Tibial nerve (tissue), 4 donors: Measurements from ENCODE around the gene ZCCHC14. TPM values are rescaled to one million over a fixed set of nuclear protein-coding genes. Genes with fewer than 3 reads are reported as not detected.

Source experiments
- DNase-seq, 2 donors: peaks; one replicate each; pipeline ENCODE4 v3.0.0-alpha.2; 2019; ENCODE audit warnings: low spot score in 2 of 2
- H3K27ac ChIP-seq, 4 donors: fragments of 200-600 bp; sonication (generic) in 3 of 4; one replicate each; pipeline ENCODE4 v1.5.1; 2017 to 2019; ENCODE audit warnings: mild to moderate bottlenecking in 1 of 4
- H3K27me3 ChIP-seq, 2 donors: fragments of 200-600 bp; sonication (generic) in 1 of 2; one replicate each; pipeline versions ENCODE4 v1.5.1 to v1.6.0; 2017 to 2019
- H3K36me3 ChIP-seq, 3 donors: fragments of 200-600 bp; sonication (generic); one replicate each; pipeline ENCODE4 v1.5.1; 2018 to 2019
- H3K4me1 ChIP-seq, 4 donors: fragments of 200-600 bp; sonication (generic) in 3 of 4; one replicate each; pipeline ENCODE4 v1.5.1; 2017 to 2019
- H3K4me3 ChIP-seq, 4 donors: fragments of 200-600 bp; sonication (generic) in 3 of 4; one replicate each; pipeline ENCODE4 v1.5.1; 2017 to 2019; ENCODE audit warnings: mild to moderate bottlenecking in 1 of 4, moderate library complexity in 1 of 4
- H3K9me3 ChIP-seq, 4 donors: fragments of 200-600 bp; sonication (generic) in 3 of 4; one replicate each; pipeline ENCODE4 v1.5.1; 2017 to 2019
- CTCF ChIP-seq, 5 experiments: fragments of 200-600 bp in 3 of 5; fragments of 450-650 bp in 2 of 5; sonication (generic) in 3 of 5; IDR thresholded peaks; one replicate each; pipeline ENCODE4 v1.5.1; 2016 to 2019; ENCODE audit warnings: antibody characterized with exemption in 5 of 5, mild to moderate bottlenecking in 3 of 5, moderate library complexity in 2 of 5
- EP300 ChIP-seq, 2 donors: sonication (generic); formaldehyde crosslinking; IDR thresholded peaks; one replicate each; pipeline ENCODE4 v1.6.1; 2017; ENCODE audit warnings: antibody characterized with exemption in 2 of 2, mild to moderate bottlenecking in 1 of 2
- POLR2A ChIP-seq, 2 donors: fragments of 450-650 bp; IDR thresholded peaks; one replicate each; pipeline ENCODE4 v1.6.1; 2017; ENCODE audit warnings: antibody characterized with exemption in 2 of 2, mild to moderate bottlenecking in 2 of 2, moderate library complexity in 2 of 2
- WGBS, 2 donors: methylation state at CpG; one replicate each; pipeline ENCODE4 v1.1.5; 2018; 5-methylcytosine and 5-hydroxymethylcytosine counted together
- total RNA-seq, 4 donors: library from RNA; depleted of rRNA; stranded (reverse); fragments of >200 nt; gene quantifications; one replicate each; pipeline ENCODE4 v1.1.0, GENCODE V29; 2016

The ZCCHC14 gene
- total RNA-seq, 4 donors from 2014 or later = 15.3 to 45.8 (median 25.8) TPM

- no peak for DNase-seq
- Histone ChIP-seq H3K4me3 (no peak overlapping the region), H3K27me3 (no peaks in the 10 kb centered on the region), H3K36me3 (peaks cover 0 to 93% (median 22%) of the 10 kb centered on the region in 3 donors), H3K9me3 (no peaks in the 10 kb centered on the region), H3K27ac (no peak overlapping the region), H3K4me1 (no peaks in the 10 kb centered on the region)
- WGBS, 2 donors = 88 to 89% methylated on average over 21 to 31 of the region's 31 CpGs
- TF ChIP-seq CTCF (IDR thresholded peaks at IDR 0.05) = no peak
- TF ChIP-seq POLR2A (IDR thresholded peaks at IDR 0.05) = no peak
These were observed 80.3 kb downstream of the ZCCHC14 start for GRCh38 chr16:87412371-87412995.

DNA sequence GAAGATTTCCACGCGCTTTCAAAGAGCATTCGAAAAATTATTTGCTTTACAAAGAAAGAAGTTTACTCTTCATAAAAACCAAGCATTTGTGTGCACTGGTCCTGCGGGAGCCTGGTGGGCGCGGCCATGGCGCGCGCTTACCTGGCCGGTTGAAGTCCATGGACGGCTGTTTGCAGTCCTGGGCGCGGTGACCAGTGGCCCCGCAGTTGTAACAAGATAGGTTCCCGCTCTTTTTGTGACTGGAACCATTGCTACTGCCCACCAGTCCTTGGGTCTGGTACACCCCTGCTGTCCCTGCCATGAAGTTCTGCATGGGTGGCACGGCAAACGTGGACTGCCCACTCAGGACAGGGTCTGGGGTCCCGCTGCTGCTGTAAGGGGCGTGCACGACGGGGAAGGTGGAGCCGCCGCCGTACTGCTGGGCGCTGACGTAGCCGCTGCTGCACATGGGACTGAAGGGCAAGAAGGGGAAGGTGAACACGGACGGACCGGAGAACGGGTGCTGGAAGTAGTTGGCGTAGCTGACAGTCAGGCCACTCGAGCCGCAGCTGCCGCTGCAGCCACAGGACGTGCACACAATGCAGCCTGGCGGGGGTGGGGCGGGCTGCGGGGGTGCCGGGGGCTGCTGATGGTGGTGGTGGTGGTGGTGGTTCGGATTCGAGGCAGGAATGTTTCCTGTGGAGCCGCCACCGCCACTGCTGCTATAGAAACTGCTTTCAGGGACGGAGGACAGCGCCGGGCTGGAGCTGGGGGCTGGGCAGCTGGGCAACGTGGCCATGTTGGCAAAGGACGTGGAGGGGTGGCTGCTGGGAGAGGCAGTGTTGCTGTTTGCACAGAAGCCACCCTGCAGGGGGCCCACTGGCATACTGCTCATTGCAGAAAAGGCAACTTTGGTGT, 81.2 kb downstream of the ZCCHC14 start:
- Histone ChIP-seq H3K4me1 (peaks cover 0 to 4% (median 0%) of the 10 kb centered on the region in 4 donors), H3K9me3 (no peaks in the 10 kb centered on the region), H3K36me3 (peaks cover 0 to 94% (median 22%) of the 10 kb centered on the region in 3 donors), H3K4me3 (no peak overlapping the region), H3K27ac (no peak overlapping the region), H3K27me3 (no peaks in the 10 kb centered on the region)
- DNase-seq = no peak
- 92 to 93% methylated on average over 49 of the region's 49 CpGs for WGBS, 2 donors
- no peak for TF ChIP-seq CTCF (IDR thresholded peaks at IDR 0.05)
- no peak for TF ChIP-seq POLR2A (IDR thresholded peaks at IDR 0.05)
- TF ChIP-seq EP300 (IDR thresholded peaks at IDR 0.05) = no peak

DNA sequence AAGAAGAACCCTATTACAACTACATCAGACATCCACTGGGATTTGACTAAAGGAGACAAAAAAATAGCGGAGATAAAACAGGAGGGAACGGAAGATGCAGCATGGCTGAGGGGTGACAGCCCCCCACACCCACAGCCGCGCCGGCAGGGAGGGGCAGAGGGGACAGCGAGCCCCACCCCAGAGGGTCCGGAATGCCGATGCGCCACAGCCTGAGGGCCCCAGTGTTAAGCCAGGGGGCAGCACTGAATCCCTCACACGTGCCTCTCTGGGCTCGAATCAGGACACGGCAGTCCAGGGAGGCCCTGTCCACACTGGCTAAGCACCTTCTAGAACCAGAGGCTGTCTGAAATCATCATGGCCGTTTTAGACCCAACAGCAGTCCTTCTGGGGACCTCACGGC, 81.9 kb downstream of the ZCCHC14 start:
- Histone ChIP-seq H3K36me3 (peaks cover 0 to 94% (median 22%) of the 10 kb centered on the region in 3 donors), H3K4me1 (peaks cover 0 to 4% (median 0%) of the 10 kb centered on the region in 4 donors), H3K27ac (no peak overlapping the region), H3K27me3 (no peaks in the 10 kb centered on the region), H3K4me3 (no peak overlapping the region), H3K9me3 (no peaks in the 10 kb centered on the region)
- 80 to 81% methylated on average over 14 of the region's 14 CpGs for WGBS, 2 donors
- TF ChIP-seq EP300 (IDR thresholded peaks at IDR 0.05) (no peak), CTCF (IDR thresholded peaks at IDR 0.05) (no peak), POLR2A (IDR thresholded peaks at IDR 0.05) (no peak)
- no peak for DNase-seq

DNA sequence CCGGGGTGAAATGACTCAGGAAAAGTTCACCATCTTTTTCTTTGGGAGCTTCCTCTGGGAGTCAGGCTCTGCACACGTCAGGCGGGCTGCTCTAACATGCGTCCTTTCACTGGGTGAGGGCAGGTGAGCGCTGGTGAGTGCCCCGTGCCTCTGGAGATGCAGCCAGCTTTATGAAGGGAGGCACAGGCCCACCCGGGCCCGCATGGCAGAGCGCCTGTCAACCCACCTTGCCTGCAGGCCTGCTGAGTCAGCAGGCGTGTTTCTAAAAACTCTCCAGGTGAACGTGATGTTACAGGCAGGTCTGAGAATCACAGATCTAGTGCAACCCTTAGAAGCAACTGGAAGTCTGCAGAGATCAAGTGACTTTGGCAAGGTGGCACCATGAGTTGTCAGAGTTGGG, 82.3 kb downstream of the ZCCHC14 start:
- Histone ChIP-seq H3K27ac (no peak overlapping the region), H3K9me3 (no peaks in the 10 kb centered on the region), H3K4me3 (no peak overlapping the region), H3K4me1 (peaks cover 0 to 4% (median 0%) of the 10 kb centered on the region in 4 donors), H3K36me3 (peaks cover 0 to 94% (median 22%) of the 10 kb centered on the region in 3 donors), H3K27me3 (no peaks in the 10 kb centered on the region)
- TF ChIP-seq EP300 (IDR thresholded peaks at IDR 0.05) (no peak), CTCF (IDR thresholded peaks at IDR 0.05) (no peak), POLR2A (IDR thresholded peaks at IDR 0.05) (no peak)
- no peak for DNase-seq
- 94 to 96% methylated on average over 11 of the region's 11 CpGs for WGBS, 2 donors

DNA sequence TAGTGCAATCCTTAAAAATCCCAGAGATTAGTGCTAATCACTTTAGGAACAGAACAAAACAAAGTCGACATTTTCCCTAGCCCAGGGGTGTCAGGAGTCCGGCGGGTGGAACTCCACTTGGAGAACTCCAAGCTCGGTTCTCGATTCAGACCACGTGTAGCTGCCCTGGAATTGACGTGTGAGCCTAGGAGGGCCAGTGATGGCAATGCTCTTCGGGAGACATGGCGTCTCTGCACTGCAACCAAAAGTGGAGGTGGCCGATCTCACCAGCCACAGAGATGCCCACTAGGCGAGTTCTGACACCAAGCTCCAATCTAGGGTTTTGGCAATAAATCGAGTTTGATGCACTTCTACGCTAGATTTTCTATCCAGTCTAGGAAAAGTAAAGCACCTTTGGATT, 83.0 kb downstream of the ZCCHC14 start:
- H3K27me3 ChIP-seq = no peaks in the 10 kb centered on the region
- peaks cover 0 to 94% (median 23%) of the 10 kb centered on the region in 3 donors for H3K36me3 ChIP-seq
- H3K27ac ChIP-seq = no peak overlapping the region
- H3K9me3 ChIP-seq = no peaks in the 10 kb centered on the region
- WGBS, 2 donors = 93 to 96% methylated on average over 13 of the region's 13 CpGs
- DNase-seq = no peak
- TF ChIP-seq CTCF (IDR thresholded peaks at IDR 0.05) (no peak), POLR2A (IDR thresholded peaks at IDR 0.05) (no peak), EP300 (IDR thresholded peaks at IDR 0.05) (no peak)
- H3K4me1 ChIP-seq = peaks cover 0 to 4% (median 0%) of the 10 kb centered on the region in 4 donors
- no peak overlapping the region for H3K4me3 ChIP-seq
